K562 (cell line): ENCODE data around the gene CLSTN1. TPM values are rescaled to one million over a fixed set of nuclear protein-coding genes. Genes with fewer than 3 reads are reported as not detected.

Source experiments
- ATAC-seq: fragments of 200-7000 bp; cut with Tn5 transposase; 3 replicates; pipeline ENCODE4 v1.9.1; 2020; ENCODE audit warnings: moderate library complexity
- BruUV-seq: library from RNA; stranded (reverse); fragments of 400-500 nt; replicated peaks from 2 replicates; lab custom pipeline; 2021; lab: Mats Ljungman, UMichigan
- CTCF ChIA-PET: fragments of 300-600 bp; formaldehyde crosslinking; extraction: SDS; loops from one replicate; lab custom pipeline; 2021; ENCODE audit warnings: low intra/inter-chr PET ratio; lab: Yijun Ruan, JAX
- POLR2A ChIA-PET: fragments of 300-600, 350-650 bp; sonication (Branson Sonifier 250); formaldehyde crosslinking; extraction: SDS; loops from one replicate; lab custom pipeline; 2021; ENCODE audit warnings: antibody characterized with exemption, inconsistent platforms; lab: Yijun Ruan, JAX
- DNase-seq, 4 experiments: peaks; one replicate each; pipeline versions ENCODE4 v3.0.0 to v3.0.0-alpha.2; 2011 to 2018; ENCODE audit warnings: low spot score in 3 of 4, mixed read lengths in 3 of 4; ENCODE audit errors: extremely low read depth in 1 of 4
- FAIRE-seq: peaks from 2 replicates; lab custom pipeline; 2011; peaks lifted over from hg19 to GRCh38; lab: Jason Lieb, UNC
- H2AFZ ChIP-seq: 2 replicates; pipeline ENCODE4 v1.6.0; 2011; ENCODE audit warnings: low read depth, low read length, control low read depth, inconsistent platforms
- H3K27ac ChIP-seq: fragments of 200-600 bp; 3 replicates; pipeline ENCODE4 v1.8.0; 2011; ENCODE audit warnings: low read depth, mild to moderate bottlenecking, control low read depth, inconsistent platforms, low read length, moderate library complexity, mixed read lengths; ENCODE audit errors: extremely low read depth
- H3K27me3 ChIP-seq, 2 experiments: fragments of 300-600 bp in 1 of 2; 2 replicates in 1 of 2; 3 replicates in 1 of 2; pipeline versions ENCODE4 v1.6.0 to v1.8.0; 2011; ENCODE audit warnings: inconsistent platforms in 2 of 2, low read length in 2 of 2, mild to moderate bottlenecking in 1 of 2, mixed read lengths in 1 of 2, moderate library complexity in 1 of 2; ENCODE audit not compliant: control insufficient read depth in 2 of 2, insufficient read depth in 2 of 2
- H3K36me3 ChIP-seq: fragments of 300-600 bp; 3 replicates; pipeline ENCODE4 v1.8.0; 2011; ENCODE audit warnings: mild to moderate bottlenecking, low read length, inconsistent platforms; ENCODE audit not compliant: control insufficient read depth, insufficient read depth
- H3K4me1 ChIP-seq, 2 experiments: fragments of 200-600 bp in 1 of 2; replicated peaks in 1 of 2; 2 replicates in 1 of 2; 3 replicates in 1 of 2; pipeline versions ENCODE4 v1.5.1 to v1.8.0; 2011; ENCODE audit warnings: inconsistent platforms in 2 of 2, low read length in 2 of 2, mild to moderate bottlenecking in 1 of 2, mixed read lengths in 1 of 2, moderate library complexity in 1 of 2; ENCODE audit not compliant: control insufficient read depth in 2 of 2, insufficient read depth in 2 of 2
- H3K4me2 ChIP-seq: 2 replicates; pipeline ENCODE4 v1.6.1; 2011; ENCODE audit warnings: low read length, control low read depth, inconsistent platforms, mixed read lengths; ENCODE audit not compliant: insufficient read depth
- H3K4me3 ChIP-seq: fragments of 200-600 bp; sonication (generic), shearing (Covaris generic); 2 replicates; pipeline ENCODE4 v1.5.1; 2016; ENCODE audit warnings: control low read depth, inconsistent platforms
- H3K79me2 ChIP-seq: fragments of 200-600 bp; 3 replicates; pipeline ENCODE4 v1.8.0; 2011; ENCODE audit warnings: low read length, inconsistent platforms; ENCODE audit not compliant: control insufficient read depth, insufficient read depth
- H3K9ac ChIP-seq, 2 experiments: 2 replicates each; pipeline versions ENCODE4 v1.6.0 to v1.6.1; 2011; ENCODE audit warnings: low read depth in 2 of 2, low read length in 2 of 2, control low read depth in 1 of 2, inconsistent platforms in 1 of 2, mild to moderate bottlenecking in 1 of 2, mixed read lengths in 1 of 2; ENCODE audit not compliant: insufficient read depth in 1 of 2
- H3K9me1 ChIP-seq: one replicate; pipeline ENCODE4 v1.6.0; 2011; ENCODE audit warnings: inconsistent platforms, mild to moderate bottlenecking, low read length, moderate library complexity; ENCODE audit not compliant: control insufficient read depth, insufficient read depth
- H3K9me3 ChIP-seq: replicated peaks from 2 replicates; pipeline ENCODE4 v1.5.1; 2011; ENCODE audit warnings: low read depth, low read length, inconsistent platforms; ENCODE audit not compliant: control insufficient read depth, insufficient read depth
- H4K20me1 ChIP-seq: replicated peaks from 2 replicates; pipeline ENCODE4 v1.6.1; 2011; ENCODE audit warnings: low read length, inconsistent platforms, mixed read lengths; ENCODE audit not compliant: control insufficient read depth, insufficient read depth
- ADNP ChIP-seq: fragments of 200-800 bp; sonication (Bioruptor generic); IDR thresholded peaks from 2 replicates; pipeline ENCODE4 v1.6.1; 2016; ENCODE audit warnings: missing genetic modification characterization, missing compliant biosample characterization
- CBX1 ChIP-seq: sonication (generic); IDR thresholded peaks from 2 replicates; pipeline ENCODE4 v1.6.1; 2016; ENCODE audit warnings: antibody characterized with exemption, low read depth, mild to moderate bottlenecking
- CGGBP1 ChIP-seq: fragments of 250-450 bp; sonication (Bioruptor Pico); IDR thresholded peaks from 2 replicates; pipeline ENCODE4 v1.9.0; 2021; ENCODE audit warnings: mild to moderate bottlenecking
- CXXC5 ChIP-seq: fragments of 250-450 bp; sonication (Bioruptor Pico); IDR thresholded peaks from 2 replicates; pipeline ENCODE4 v1.8.0; 2022; ENCODE audit warnings: inconsistent platforms, mild to moderate bottlenecking, moderate library complexity
- GATAD2A ChIP-seq: fragments of 450-650 bp; IDR thresholded peaks from 2 replicates; pipeline ENCODE4 v1.6.1; 2017
- HBP1 ChIP-seq: fragments of 450-650 bp; formaldehyde crosslinking; IDR thresholded peaks from 2 replicates; pipeline ENCODE4 v1.4.0; 2022; ENCODE audit warnings: missing genetic modification characterization
- HCFC1 ChIP-seq: IDR thresholded peaks from 2 replicates; pipeline ENCODE4 v1.6.1; 2012; ENCODE audit warnings: low read depth, low read length, improper control_type of control experiment
- HEY1 ChIP-seq: fragments of 250-450 bp; sonication (Bioruptor Pico); IDR thresholded peaks from 2 replicates; pipeline ENCODE4 v1.5.0; 2020; ENCODE audit warnings: mild to moderate bottlenecking, moderate library complexity, borderline replicate concordance
- HNRNPH1 ChIP-seq: fragments of 200-400 bp; formaldehyde crosslinking; optimal IDR thresholded peaks from 2 replicates; pipeline ENCODE3; 2017; ENCODE audit warnings: low read depth, mild to moderate bottlenecking, low read length, moderate library complexity
- L3MBTL2 ChIP-seq: fragments of 450-650 bp; IDR thresholded peaks from 2 replicates; pipeline ENCODE4 v1.6.1; 2016; ENCODE audit warnings: mild to moderate bottlenecking, moderate library complexity
- MCM5 ChIP-seq: fragments of 450-650 bp; IDR thresholded peaks from 2 replicates; pipeline ENCODE4 v1.6.1; 2016; ENCODE audit warnings: low read depth
- MEF2A ChIP-seq: IDR thresholded peaks from 2 replicates; pipeline ENCODE4 v1.6.1; 2011; ENCODE audit warnings: low read depth, mild to moderate bottlenecking, low read length, moderate library complexity; ENCODE audit not compliant: control insufficient read depth
- NBN ChIP-seq: fragments of 450-650 bp; IDR thresholded peaks from 2 replicates; pipeline ENCODE4 v1.6.1; 2016; ENCODE audit warnings: low read depth, mild to moderate bottlenecking
- NFRKB ChIP-seq: fragments of 450-650 bp; IDR thresholded peaks from 2 replicates; pipeline ENCODE4 v1.6.1; 2016; ENCODE audit warnings: low read depth
- SIX5 ChIP-seq, 2 experiments: IDR thresholded peaks; 2 replicates each; pipeline ENCODE4 v1.6.1; 2011; ENCODE audit warnings: low read length in 2 of 2, borderline replicate concordance in 1 of 2, low read depth in 1 of 2, mild to moderate bottlenecking in 1 of 2, moderate library complexity in 1 of 2; ENCODE audit not compliant: insufficient read depth in 1 of 2
- TCF7 ChIP-seq: sonication (generic); IDR thresholded peaks from 2 replicates; pipeline ENCODE4 v1.6.1; 2016; ENCODE audit warnings: antibody characterized with exemption, borderline replicate concordance
- TEAD1 ChIP-seq, 2 experiments: fragments of 450-650 bp in 1 of 2; sonication (generic) in 1 of 2; formaldehyde crosslinking; IDR thresholded peaks; 2 replicates each; pipeline versions ENCODE4 v1.4.0 to v1.8.0; 2020 to 2022; ENCODE audit warnings: mild to moderate bottlenecking in 2 of 2, missing genetic modification reagents in 1 of 2
- TFAP4 ChIP-seq: sonication (generic); formaldehyde crosslinking; IDR thresholded peaks from 2 replicates; pipeline ENCODE4 v1.8.0; 2022; ENCODE audit warnings: missing genetic modification reagents, mild to moderate bottlenecking, moderate library complexity, borderline replicate concordance
- ZBTB1 ChIP-seq: sonication (generic); formaldehyde crosslinking; IDR thresholded peaks from 2 replicates; pipeline ENCODE4 v1.8.1; 2023; ENCODE audit warnings: missing genetic modification reagents, low read depth, mild to moderate bottlenecking, borderline replicate concordance
- ZBTB7A ChIP-seq: IDR thresholded peaks from 2 replicates; pipeline ENCODE4 v1.6.1; 2011; ENCODE audit warnings: low read depth, mild to moderate bottlenecking, low read length, moderate library complexity, borderline replicate concordance; ENCODE audit not compliant: control insufficient read depth
- ZNF354B ChIP-seq: fragments of 250-450 bp; sonication (Bioruptor Pico); IDR thresholded peaks from 2 replicates; pipeline ENCODE4 v1.4.0; 2020
- ZNF696 ChIP-seq: fragments of 250-450 bp; sonication (Bioruptor Pico); conservative IDR thresholded peaks from 2 replicates; pipeline ENCODE4 v1.4.0; 2020; ENCODE audit warnings: mild to moderate bottlenecking, moderate library complexity
- ZNF76 ChIP-seq: fragments of 250-450 bp; sonication (Bioruptor Pico); IDR thresholded peaks from 2 replicates; pipeline ENCODE4 v1.4.0; 2020; ENCODE audit warnings: mild to moderate bottlenecking, moderate library complexity, borderline replicate concordance
- ZSCAN29 ChIP-seq: fragments of 450-650 bp; IDR thresholded peaks from 2 replicates; pipeline ENCODE4 v1.6.1; 2017
- WGBS: fragments of 100-300 bp; shearing (Covaris generic); methylation state at CpG from one replicate; pipeline ENCODE4 v1.1.6; 2016; ENCODE audit warnings: low coverage, mixed read lengths; ENCODE audit not compliant: insufficient coverage; ENCODE audit errors: missing lambda C conversion rate; 5-methylcytosine and 5-hydroxymethylcytosine counted together
- in situ Hi-C: fragments of 300-500 bp; cut with MboI; formaldehyde crosslinking; loops from 4 replicates; pipeline ENCODE4 v1.15.0; 2018; ENCODE audit warnings: inconsistent platforms, mixed read lengths
- intact Hi-C: fragments of 100-400 bp; cut with micrococcal nuclease; formaldehyde crosslinking; loops from 2 replicates; pipeline ENCODE4 v1.14.2; 2022
- polyA plus RNA-seq, 8 experiments: library from polyadenylated mRNA; depleted of rRNA in 4 of 8; stranded (reverse) in 5 of 8; unstranded in 3 of 8; fragments of >200 nt; fragmentation: Nextera tagmentation in 2 of 8; fragmentation: Illumina TruSeq in 1 of 8; extraction: Ambion mirVana in 2 of 8; extraction: Trizol in 1 of 8; gene quantifications; 2 replicates each; pipeline versions ENCODE4 v1.2.1 to v1.2.3, GENCODE V29; 2011 to 2014; ENCODE audit warnings: inconsistent platforms in 1 of 8, missing spikeins in 1 of 8
- total RNA-seq, 7 experiments: library from RNA; depleted of rRNA in 6 of 7; stranded (reverse); fragments of >200 nt in 6 of 7; fragmentation: Illumina TruSeq in 2 of 7; extraction: Trizol in 2 of 7; gene quantifications; 2 replicates each; pipeline versions ENCODE4 v1.2.1 to v1.2.3, GENCODE V29; 2011 to 2021; ENCODE audit warnings: low replicate concordance in 1 of 7

Gene CLSTN1
- total and polyA plus RNA-seq, 9 of the 15 experiments (the other 6 are each of a cell fraction or from before 2014, with no cell fraction given): 1.1 to 32.5 (median 13.3) TPM

- H3K4me3 ChIP-seq: 0 out of 2 replicates have a peak overlapping the region, but pooled peaks have one; percentile 62
- no peaks in the 10 kb centered on the region for H3K9me3 ChIP-seq
- intact Hi-C loops: no loop called here
- H3K4me1 ChIP-seq: peaks cover 16 to 28% of the 10 kb centered on the region in 2 experiments
- no peak overlapping the region for H3K27ac ChIP-seq
- peak overlapping the region; percentile 78 for H3K4me2 ChIP-seq
- 7% methylated on average over 12 of the region's 12 CpGs for WGBS
- no peaks in the 10 kb centered on the region for H3K36me3 ChIP-seq
- ATAC-seq: no peak
- peak overlapping the region in 1 of 2 experiments; percentile 86; a peak in 1 of 4 replicates for H3K9ac ChIP-seq
- no peak for FAIRE-seq
- no TSS peak for BruUV-seq
- peak overlapping the region; percentile 81; the same call in 1 of the 2 replicates for H2AFZ ChIP-seq
- peaks cover 20% of the 10 kb centered on the region for H3K79me2 ChIP-seq
- CTCF ChIA-PET: no interaction called here
- no peak for DNase-seq
- POLR2A ChIA-PET: no interaction called here
- H4K20me1 ChIP-seq: peaks cover 4% of the 10 kb centered on the region; the same call in 1 of the 2 replicates
- in situ Hi-C loops: no loop called here
- H3K9me1 ChIP-seq: no peaks in the 10 kb centered on the region
- peaks cover 6 to 30% of the 10 kb centered on the region in 2 experiments; a peak in 4 of 5 replicates for H3K27me3 ChIP-seq
- no peak for TF ChIP-seq ZSCAN29
- TF ChIP-seq ZNF354B (CRISPR knock-in tag): no peak
- TF ChIP-seq SIX5 (IDR thresholded peaks at IDR 0.05; ENCODE audit: borderline replicate concordance in 1 of 2, insufficient read depth in 1 of 2, low read depth in 1 of 2, low read length in 2 of 2): no peak
- TF ChIP-seq ADNP (tag): no peak
- 0 out of 2 replicates have a peak, but pooled peaks have one; percentile 67 for TF ChIP-seq ZBTB1 (CRISPR knock-in tag)
- TF ChIP-seq CGGBP1: no peak
- TF ChIP-seq NBN: no peak
- no peak for TF ChIP-seq MCM5
- no peak for TF ChIP-seq TCF7
- TF ChIP-seq NFRKB: no peak
- no peak for TF ChIP-seq MEF2A
- no peak for TF ChIP-seq HCFC1
- TF ChIP-seq ZBTB7A: no peak
- peak; percentile 40; the same call in 1 of the 2 replicates for TF ChIP-seq CBX1
- no peak for TF ChIP-seq L3MBTL2
- no peak for TF ChIP-seq TFAP4
- no peak for TF ChIP-seq ZNF696 (CRISPR knock-in tag)
- TF ChIP-seq GATAD2A: no peak
- no peak for TF ChIP-seq HBP1
- no peak for TF ChIP-seq HEY1
- no peak for TF ChIP-seq ZNF76
- no peak for TF ChIP-seq CXXC5 (CRISPR knock-in tag)
- no peak for TF ChIP-seq TEAD1 (CRISPR knock-in tag; IDR thresholded peaks at IDR 0.05)
- TF ChIP-seq HNRNPH1: no peak
These were observed 931 bp upstream of the CLSTN1 start for GRCh38 chr1:9824702-9825089.
